Panc1 (cell line): ENCODE results near the gene ATXN7. TPM values are rescaled to one million over a fixed set of nuclear protein-coding genes. Genes with fewer than 3 reads are reported as not detected.

Source experiments
- ATAC-seq: fragments of 200-7000 bp; cut with Tn5 transposase; 2 replicates; pipeline ENCODE4 v1.9.1; 2020; ENCODE audit warnings: mild to moderate bottlenecking, moderate library complexity
- BruUV-seq: library from RNA; stranded (reverse); fragments of 400-500 nt; replicated peaks from 2 replicates; lab custom pipeline; 2021; lab: Mats Ljungman, UMichigan
- CTCF ChIA-PET: fragments of 300-600 bp; sonication (Branson Sonifier 250); formaldehyde crosslinking; loops from one replicate; lab custom pipeline; 2022; ENCODE audit warnings: antibody characterized with exemption; lab: Charles Lee
- POLR2A ChIA-PET: fragments of 300-600 bp; sonication (Branson Sonifier 250); formaldehyde crosslinking; loops from one replicate; lab custom pipeline; 2022; ENCODE audit warnings: antibody characterized with exemption; lab: Charles Lee
- DNase-seq: peaks from one replicate; pipeline ENCODE4 v3.0.0-alpha.2; 2010; ENCODE audit warnings: low read depth, low spot score
- H3K27ac ChIP-seq: 2 replicates; pipeline ENCODE4 v1.5.1; 2011; ENCODE audit warnings: mild to moderate bottlenecking, low read length, inconsistent platforms
- H3K27me3 ChIP-seq: fragments of 200-500 bp; sonication (Bioruptor generic); 2 replicates; pipeline ENCODE4 v1.6.0; 2014; ENCODE audit warnings: low read length, inconsistent platforms; ENCODE audit not compliant: control insufficient read depth, insufficient read depth
- H3K36me3 ChIP-seq: fragments of 200-500 bp; sonication (Bioruptor generic); 2 replicates; pipeline ENCODE4 v1.5.1; 2014; ENCODE audit warnings: inconsistent platforms, mild to moderate bottlenecking, low read length, moderate library complexity; ENCODE audit not compliant: control insufficient read depth, insufficient read depth
- H3K4me1 ChIP-seq: 2 replicates; pipeline ENCODE4 v1.5.1; 2011; ENCODE audit warnings: inconsistent platforms, mild to moderate bottlenecking, low read length, moderate library complexity; ENCODE audit not compliant: control insufficient read depth, insufficient read depth
- H3K4me3 ChIP-seq, 2 experiments: 2 replicates each; pipeline ENCODE4 v1.5.1; 2011 to 2012; ENCODE audit warnings: low read depth in 2 of 2, low read length in 2 of 2, mild to moderate bottlenecking in 2 of 2, inconsistent platforms in 1 of 2, moderate library complexity in 1 of 2
- H3K9me3 ChIP-seq: fragments of 200-500 bp; sonication (Bioruptor generic); 2 replicates; pipeline ENCODE4 v1.5.1; 2014; ENCODE audit warnings: low read depth, mild to moderate bottlenecking, inconsistent platforms, low read length, moderate library complexity; ENCODE audit not compliant: control insufficient read depth, insufficient read depth
- CTCF ChIP-seq: fragments of 450-650 bp; IDR thresholded peaks from 2 replicates; pipeline ENCODE4 v1.5.1; 2017; ENCODE audit warnings: mild to moderate bottlenecking
- POLR2AphosphoS5 ChIP-seq: IDR thresholded peaks from 2 replicates; pipeline ENCODE4 v1.6.1; 2012; ENCODE audit warnings: mild to moderate bottlenecking, low read depth, low read length, moderate library complexity
- SIN3A ChIP-seq: IDR thresholded peaks from 2 replicates; pipeline ENCODE4 v1.6.1; 2012; ENCODE audit warnings: low read depth, mild to moderate bottlenecking, low read length, moderate library complexity, borderline replicate concordance; ENCODE audit not compliant: insufficient read depth
- TCF7L2 ChIP-seq: IDR thresholded peaks from 2 replicates; pipeline ENCODE4 v1.6.1; 2011; ENCODE audit warnings: mild to moderate bottlenecking, low read depth, low read length, inconsistent platforms
- in situ Hi-C: cut with HindIII; loops from 2 replicates; pipeline ENCODE4 v1.10.0; 2016; ENCODE audit warnings: low sequenced_read_pairs, low pct_unique_long_range_greater_than_20kb
- intact Hi-C: fragments of 100-400 bp; cut with micrococcal nuclease; formaldehyde crosslinking; loops from one replicate; pipeline ENCODE4 v1.10.0; 2022; ENCODE audit not compliant: unreplicated experiment
- total RNA-seq: library from RNA; stranded (reverse); gene quantifications from one replicate; pipeline ENCODE4 v1.2.1, GENCODE V29; 2021; ENCODE audit not compliant: unreplicated experiment
- TF ChIP-seq, protein P1 (sequence below), 2 experiments: IDR thresholded peaks; 2 replicates each; pipeline ENCODE4 v1.6.1; 2011 to 2012; ENCODE audit warnings: low read depth in 2 of 2, control low read depth in 1 of 2, low read length in 1 of 2, mild to moderate bottlenecking in 1 of 2, moderate library complexity in 1 of 2; ENCODE audit not compliant: insufficient read depth in 1 of 2

Gene ATXN7
- total RNA-seq, 1 experiment from 2014 or later = 17.3 TPM

DNA sequence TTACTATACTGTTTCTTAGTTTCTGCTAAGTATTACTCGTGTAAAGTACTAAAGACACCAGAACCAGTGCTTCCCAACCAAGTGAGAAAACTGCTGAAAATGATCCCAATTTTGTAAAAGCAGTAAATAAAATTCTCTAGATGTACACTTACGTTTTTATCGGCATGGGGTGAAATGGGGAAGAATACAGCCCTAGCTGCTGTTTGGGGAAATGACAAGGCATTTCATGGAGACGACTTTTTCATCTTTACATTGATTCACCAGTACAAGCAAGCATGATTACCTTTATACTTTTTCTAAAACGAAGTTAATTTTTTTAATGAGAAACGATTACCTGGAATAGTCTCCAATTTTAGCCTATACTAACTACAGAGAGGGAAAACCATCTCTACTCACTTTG is 158.3 kb downstream of the ATXN7 start:
- Histone ChIP-seq H3K4me3 (peak overlapping the region; percentile 82 to 95), H3K27ac (peak overlapping the region; percentile 80), H3K9me3 (no peaks in the 10 kb centered on the region), H3K27me3 (no peaks in the 10 kb centered on the region), H3K4me1 (peaks cover 2% of the 10 kb centered on the region; the same call in 1 of the 2 replicates), H3K36me3 (peaks cover 22% of the 10 kb centered on the region)
- CTCF ChIA-PET = no interaction called here
- DNase-seq (no peak), ATAC-seq (no peak)
- intact Hi-C loops (no loop called here), in situ Hi-C loops (no loop called here)
- POLR2A ChIA-PET = no interaction called here
- BruUV-seq = no TSS peak
- TF ChIP-seq SIN3A (no peak), TCF7L2 (no peak), CTCF (no peak), POLR2AphosphoS5 (no peak)
- TF ChIP-seq, protein P1, sequence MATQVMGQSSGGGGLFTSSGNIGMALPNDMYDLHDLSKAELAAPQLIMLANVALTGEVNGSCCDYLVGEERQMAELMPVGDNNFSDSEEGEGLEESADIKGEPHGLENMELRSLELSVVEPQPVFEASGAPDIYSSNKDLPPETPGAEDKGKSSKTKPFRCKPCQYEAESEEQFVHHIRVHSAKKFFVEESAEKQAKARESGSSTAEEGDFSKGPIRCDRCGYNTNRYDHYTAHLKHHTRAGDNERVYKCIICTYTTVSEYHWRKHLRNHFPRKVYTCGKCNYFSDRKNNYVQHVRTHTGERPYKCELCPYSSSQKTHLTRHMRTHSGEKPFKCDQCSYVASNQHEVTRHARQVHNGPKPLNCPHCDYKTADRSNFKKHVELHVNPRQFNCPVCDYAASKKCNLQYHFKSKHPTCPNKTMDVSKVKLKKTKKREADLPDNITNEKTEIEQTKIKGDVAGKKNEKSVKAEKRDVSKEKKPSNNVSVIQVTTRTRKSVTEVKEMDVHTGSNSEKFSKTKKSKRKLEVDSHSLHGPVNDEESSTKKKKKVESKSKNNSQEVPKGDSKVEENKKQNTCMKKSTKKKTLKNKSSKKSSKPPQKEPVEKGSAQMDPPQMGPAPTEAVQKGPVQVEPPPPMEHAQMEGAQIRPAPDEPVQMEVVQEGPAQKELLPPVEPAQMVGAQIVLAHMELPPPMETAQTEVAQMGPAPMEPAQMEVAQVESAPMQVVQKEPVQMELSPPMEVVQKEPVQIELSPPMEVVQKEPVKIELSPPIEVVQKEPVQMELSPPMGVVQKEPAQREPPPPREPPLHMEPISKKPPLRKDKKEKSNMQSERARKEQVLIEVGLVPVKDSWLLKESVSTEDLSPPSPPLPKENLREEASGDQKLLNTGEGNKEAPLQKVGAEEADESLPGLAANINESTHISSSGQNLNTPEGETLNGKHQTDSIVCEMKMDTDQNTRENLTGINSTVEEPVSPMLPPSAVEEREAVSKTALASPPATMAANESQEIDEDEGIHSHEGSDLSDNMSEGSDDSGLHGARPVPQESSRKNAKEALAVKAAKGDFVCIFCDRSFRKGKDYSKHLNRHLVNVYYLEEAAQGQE (IDR thresholded peaks at IDR 0.05; ENCODE audit: insufficient read depth in 1 of 2, low read depth in 2 of 2, low read length in 1 of 2) = no peak

DNA sequence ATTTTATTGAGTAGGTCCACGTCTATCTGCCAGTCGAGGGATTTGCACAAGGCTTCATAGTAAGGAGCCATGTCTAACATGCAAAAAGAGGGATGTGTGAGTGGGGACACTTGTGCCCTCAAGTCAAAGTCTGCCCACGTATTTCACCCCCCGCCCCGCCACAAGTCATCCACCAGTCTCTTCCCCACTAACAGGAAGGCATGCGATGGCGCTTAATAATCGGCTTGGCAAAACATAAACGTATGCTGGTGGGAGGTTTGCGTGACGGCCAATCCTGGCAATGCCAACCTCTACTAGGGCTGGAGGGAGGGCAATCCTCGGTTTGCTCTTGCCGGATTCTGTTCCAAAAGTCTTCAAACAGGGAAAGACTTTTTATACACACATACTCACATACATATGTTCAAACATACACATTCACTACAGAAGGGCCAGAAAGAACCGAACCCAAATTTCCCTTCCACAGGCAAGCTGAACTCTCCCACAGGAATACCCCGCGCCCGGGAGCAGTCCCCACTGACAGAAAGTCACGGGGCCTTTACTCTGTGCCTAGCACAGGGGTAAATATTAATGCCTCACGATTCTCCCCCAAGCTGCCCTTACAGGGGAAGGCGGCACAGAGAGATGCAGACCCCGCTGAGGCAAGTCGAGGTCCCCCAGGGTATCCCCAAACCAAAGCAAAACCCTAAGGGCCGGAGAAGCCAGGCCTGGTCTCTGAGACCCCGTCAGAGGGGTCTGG is 159.0 kb downstream of the ATXN7 start:
- ATAC-seq = peak; percentile 43
- POLR2A ChIA-PET = no interaction called here
- H3K9me3 ChIP-seq = no peaks in the 10 kb centered on the region
- in situ Hi-C loops (no loop called here), intact Hi-C loops (no loop called here)
- peaks cover 22% of the 10 kb centered on the region for H3K36me3 ChIP-seq
- TF ChIP-seq, protein P1 (IDR thresholded peaks at IDR 0.05; ENCODE audit: insufficient read depth in 1 of 2, low read depth in 2 of 2, low read length in 1 of 2) = no peak
- no peak for TF ChIP-seq TCF7L2
- no peak for TF ChIP-seq POLR2AphosphoS5
- TF ChIP-seq SIN3A = no peak
- TF ChIP-seq CTCF = no peak
- DNase-seq = no peak
- H3K27me3 ChIP-seq = no peaks in the 10 kb centered on the region
- CTCF ChIA-PET = no interaction called here
- peaks cover 2% of the 10 kb centered on the region; the same call in 1 of the 2 replicates for H3K4me1 ChIP-seq
- TSS peak; percentile 81 for BruUV-seq
- peak overlapping the region; percentile 82 to 95 for H3K4me3 ChIP-seq
- H3K27ac ChIP-seq = peak overlapping the region; percentile 80
